BE2C (cell line): ENCODE data around the gene ABI3BP.

Experiments used
- DNase-seq: peaks from one replicate; pipeline ENCODE4 v3.0.0-alpha.2; 2020
- H3K27me3 ChIP-seq: fragments of 250-450 bp; sonication (Bioruptor Pico); 2 replicates; pipeline ENCODE4 v1.5.1; 2020; ENCODE audit warnings: mild to moderate bottlenecking
- H3K36me3 ChIP-seq: fragments of 250-450 bp; sonication (Bioruptor Pico); 2 replicates; pipeline ENCODE4 v1.5.1; 2020; ENCODE audit warnings: mild to moderate bottlenecking
- H3K4me1 ChIP-seq: fragments of 250-450 bp; sonication (Bioruptor Pico); 2 replicates; pipeline ENCODE4 v1.5.1; 2020
- H3K4me3 ChIP-seq: 2 replicates; pipeline ENCODE4 v1.5.1; 2011; ENCODE audit warnings: low read depth, low read length
- H3K9me3 ChIP-seq: fragments of 250-450 bp; sonication (Bioruptor Pico); 2 replicates; pipeline ENCODE4 v1.5.1; 2020
- TF ChIP-seq, protein P1 (sequence below): IDR thresholded peaks from 2 replicates; pipeline ENCODE4 v1.5.1; 2012; ENCODE audit warnings: mild to moderate bottlenecking, low read depth, low read length

ABI3BP gene

DNA sequence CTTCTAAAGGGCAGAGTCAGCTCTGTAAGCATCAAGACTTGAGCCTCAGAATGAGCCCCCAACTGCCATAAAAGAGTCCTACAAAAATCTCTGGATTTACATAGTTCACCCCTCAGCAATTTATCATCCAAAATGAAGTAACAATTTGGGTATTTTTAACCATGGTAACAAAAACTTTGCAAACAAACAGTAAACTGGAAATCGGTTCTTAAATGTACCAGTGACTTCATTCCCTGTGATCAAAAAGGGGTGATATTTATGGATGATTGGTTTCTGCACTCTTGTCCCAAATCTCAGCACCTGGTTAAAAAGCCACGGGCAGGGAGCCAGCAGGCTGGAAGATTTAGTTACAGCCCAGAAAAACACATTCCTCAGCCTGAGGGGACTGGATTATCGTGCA is 210.3 kb downstream of the ABI3BP start:
- no peaks in the 10 kb centered on the region for H3K9me3 ChIP-seq
- H3K27me3 ChIP-seq = no peaks in the 10 kb centered on the region
- DNase-seq = peak; percentile 20

GRCh38 chr3:100782348-100782747 is 210.9 kb downstream of the ABI3BP start:
- H3K4me1 ChIP-seq = peaks cover 4% of the 10 kb centered on the region; the same call in 1 of the 2 replicates
- TF ChIP-seq, protein P1, sequence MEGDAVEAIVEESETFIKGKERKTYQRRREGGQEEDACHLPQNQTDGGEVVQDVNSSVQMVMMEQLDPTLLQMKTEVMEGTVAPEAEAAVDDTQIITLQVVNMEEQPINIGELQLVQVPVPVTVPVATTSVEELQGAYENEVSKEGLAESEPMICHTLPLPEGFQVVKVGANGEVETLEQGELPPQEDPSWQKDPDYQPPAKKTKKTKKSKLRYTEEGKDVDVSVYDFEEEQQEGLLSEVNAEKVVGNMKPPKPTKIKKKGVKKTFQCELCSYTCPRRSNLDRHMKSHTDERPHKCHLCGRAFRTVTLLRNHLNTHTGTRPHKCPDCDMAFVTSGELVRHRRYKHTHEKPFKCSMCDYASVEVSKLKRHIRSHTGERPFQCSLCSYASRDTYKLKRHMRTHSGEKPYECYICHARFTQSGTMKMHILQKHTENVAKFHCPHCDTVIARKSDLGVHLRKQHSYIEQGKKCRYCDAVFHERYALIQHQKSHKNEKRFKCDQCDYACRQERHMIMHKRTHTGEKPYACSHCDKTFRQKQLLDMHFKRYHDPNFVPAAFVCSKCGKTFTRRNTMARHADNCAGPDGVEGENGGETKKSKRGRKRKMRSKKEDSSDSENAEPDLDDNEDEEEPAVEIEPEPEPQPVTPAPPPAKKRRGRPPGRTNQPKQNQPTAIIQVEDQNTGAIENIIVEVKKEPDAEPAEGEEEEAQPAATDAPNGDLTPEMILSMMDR = no peak
- DNase-seq = no peak

More for the DNA sequence above, 210.3 kb downstream of the ABI3BP start:
- no peak overlapping the region for H3K4me3 ChIP-seq
- H3K4me1 ChIP-seq = peaks cover 4% of the 10 kb centered on the region; the same call in 1 of the 2 replicates
- TF ChIP-seq, protein P1 = no peak
- H3K36me3 ChIP-seq = no peaks in the 10 kb centered on the region

DNA sequence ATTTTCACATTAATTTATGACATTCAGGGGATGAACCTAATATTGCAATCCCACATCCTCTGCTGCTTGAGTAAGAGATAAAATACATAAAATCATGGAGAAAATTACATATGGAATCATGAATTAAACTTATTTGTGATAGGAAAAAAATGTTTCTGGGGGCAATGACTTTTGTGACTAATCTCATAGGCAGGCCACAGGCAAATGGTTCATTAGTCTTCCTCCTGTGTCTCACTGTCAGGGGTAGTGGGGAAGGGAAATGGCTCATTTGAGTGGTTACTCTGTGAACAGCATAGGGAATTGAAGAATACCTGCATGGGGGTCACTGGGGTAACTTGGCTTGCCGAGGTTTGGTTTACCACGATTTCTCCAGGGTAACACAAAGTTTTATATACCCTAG is 211.9 kb downstream of the ABI3BP start:
- no peak for DNase-seq
- H3K36me3 ChIP-seq = no peaks in the 10 kb centered on the region
- TF ChIP-seq, protein P1 = no peak

More at GRCh38 chr3:100782348-100782747, 210.9 kb downstream of the ABI3BP start:
- no peaks in the 10 kb centered on the region for H3K9me3 ChIP-seq
- no peaks in the 10 kb centered on the region for H3K36me3 ChIP-seq
- H3K4me3 ChIP-seq = no peak overlapping the region
- H3K27me3 ChIP-seq = no peaks in the 10 kb centered on the region

GRCh38 chr3:100780071-100780622 is 213.1 kb downstream of the ABI3BP start:
- H3K27me3 ChIP-seq = no peaks in the 10 kb centered on the region
- TF ChIP-seq, protein P1 = no peak
- H3K9me3 ChIP-seq = no peaks in the 10 kb centered on the region
- DNase-seq = no peak
- H3K36me3 ChIP-seq = no peaks in the 10 kb centered on the region
- H3K4me1 ChIP-seq = peaks cover 4% of the 10 kb centered on the region; the same call in 1 of the 2 replicates
- no peak overlapping the region for H3K4me3 ChIP-seq

More for the DNA sequence above, 211.9 kb downstream of the ABI3BP start:
- Histone ChIP-seq H3K4me1 (peaks cover 4% of the 10 kb centered on the region; the same call in 1 of the 2 replicates), H3K4me3 (no peak overlapping the region), H3K27me3 (no peaks in the 10 kb centered on the region), H3K9me3 (no peaks in the 10 kb centered on the region)

DNA sequence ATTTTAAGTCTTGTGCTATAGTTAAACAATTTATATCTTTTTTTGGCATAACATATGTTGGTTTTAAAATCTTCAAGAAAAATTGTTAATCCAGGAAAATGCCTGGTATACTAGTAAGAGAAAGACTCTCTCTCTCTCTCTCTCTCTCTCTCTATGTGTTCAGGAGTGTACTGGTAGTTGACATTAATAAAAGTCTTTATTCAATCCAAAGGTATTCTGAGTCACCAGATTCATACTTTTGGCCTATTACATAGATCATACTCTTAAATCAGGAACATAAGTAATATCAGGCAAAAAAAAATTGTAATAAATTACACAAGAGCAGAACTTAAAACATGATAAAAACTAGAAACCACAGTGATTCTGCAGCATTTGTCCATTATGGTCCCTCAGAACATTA is 213.7 kb downstream of the ABI3BP start:
- peaks cover 4% of the 10 kb centered on the region; the same call in 1 of the 2 replicates for H3K4me1 ChIP-seq
- no peaks in the 10 kb centered on the region for H3K27me3 ChIP-seq
- TF ChIP-seq, protein P1 = no peak
- H3K36me3 ChIP-seq = no peaks in the 10 kb centered on the region
- no peak for DNase-seq
- no peak overlapping the region for H3K4me3 ChIP-seq
- no peaks in the 10 kb centered on the region for H3K9me3 ChIP-seq

GRCh38 chr3:100777271-100777670 is 215.9 kb downstream of the ABI3BP start:
- no peaks in the 10 kb centered on the region for H3K27me3 ChIP-seq
- no peak overlapping the region for H3K4me3 ChIP-seq
- H3K9me3 ChIP-seq = no peaks in the 10 kb centered on the region
- no peaks in the 10 kb centered on the region for H3K4me1 ChIP-seq
- TF ChIP-seq, protein P1 = no peak
- no peaks in the 10 kb centered on the region for H3K36me3 ChIP-seq
- DNase-seq = no peak
